ENCODE data around the gene CCR6.

Gene CCR6

GRCh38 chr6:167098825-167099225, 24.1 kb upstream of the CCR6 start:
- no peak for DNase-seq (ENCODE audit: low spot score)

GRCh38 chr6:167099707-167100106, 23.2 kb upstream of the CCR6 start:
- DNase-seq (ENCODE audit: low spot score), result no peak

- no peak for DNase-seq (ENCODE audit: low spot score)
Observed at GRCh38 chr6:167100241-167100674, 22.6 kb upstream of the CCR6 start.

GRCh38 chr6:167102318-167102717, 20.6 kb upstream of the CCR6 start:
- no peak for DNase-seq (ENCODE audit: low spot score)

GRCh38 chr6:167103041-167103891, 19.6 kb upstream of the CCR6 start:
- DNase-seq (ENCODE audit: low spot score), result no peak

- no peak for DNase-seq (ENCODE audit: low spot score)
Observed at GRCh38 chr6:167104388-167104787, 18.5 kb upstream of the CCR6 start.

- DNase-seq (ENCODE audit: low spot score), result no peak
Observed at GRCh38 chr6:167105060-167105459, 17.8 kb upstream of the CCR6 start.

- no peak for DNase-seq (ENCODE audit: low spot score)
Observed at GRCh38 chr6:167106406-167106805, 16.5 kb upstream of the CCR6 start.

GRCh38 chr6:167107787-167108186, 15.1 kb upstream of the CCR6 start:
- DNase-seq (ENCODE audit: low spot score), result no peak

- DNase-seq (ENCODE audit: low spot score), result no peak
Observed at GRCh38 chr6:167108278-167108677, 14.6 kb upstream of the CCR6 start.

GRCh38 chr6:167109651-167110050, 13.2 kb upstream of the CCR6 start:
- DNase-seq (ENCODE audit: low spot score), result no peak

- no peak for DNase-seq (ENCODE audit: low spot score)
Observed at GRCh38 chr6:167111597-167111996, 11.3 kb upstream of the CCR6 start.

GRCh38 chr6:167112421-167112820, 10.5 kb upstream of the CCR6 start:
- DNase-seq (ENCODE audit: low spot score), result no peak

- no peak for DNase-seq (ENCODE audit: low spot score)
Observed at GRCh38 chr6:167113047-167113754, 9.7 kb upstream of the CCR6 start.

- no peak for DNase-seq (ENCODE audit: low spot score)
Observed at GRCh38 chr6:167113935-167114910, 8.7 kb upstream of the CCR6 start.

GRCh38 chr6:167115054-167115453, 7.8 kb upstream of the CCR6 start:
- no peak for DNase-seq (ENCODE audit: low spot score)

GRCh38 chr6:167116109-167116837, 6.6 kb upstream of the CCR6 start:
- no peak for DNase-seq (ENCODE audit: low spot score)

GRCh38 chr6:167116838-167117228, 6.1 kb upstream of the CCR6 start:
- no peak for DNase-seq (ENCODE audit: low spot score)

GRCh38 chr6:167118006-167118405, 4.9 kb upstream of the CCR6 start:
- DNase-seq (ENCODE audit: low spot score), result no peak

- no peak for DNase-seq (ENCODE audit: low spot score)
Observed at GRCh38 chr6:167118839-167119238, 4.1 kb upstream of the CCR6 start.
